ENCODE results near the gene FCAR.

- TF ChIP-seq CTCF (IDR thresholded peaks at IDR 0.05): no peak
- TF ChIP-seq POLR2A (IDR thresholded peaks at IDR 0.05): no peak
Measured at GRCh38 chr19:54881884-54882283, 7.8 kb downstream of the FCAR start.

Measured in body of pancreas (tissue), 4 donors.